ENCODE measurements around the gene DRD4. TPM values are rescaled to one million over a fixed set of nuclear protein-coding genes. Genes with fewer than 3 reads are reported as not detected.

DRD4 gene
- total and polyA plus RNA-seq, 9 of the 15 experiments (the other 6 are each of a cell fraction or from before 2014, with no cell fraction given) = 0.04 to 0.95 (median 0.21) TPM; not detected in 5

GRCh38 chr11:615504-616319 is 21.4 kb upstream of the DRD4 start, which contains the start of gene IRF7 (continued):
- TF ChIP-seq DNMT1 (IDR thresholded peaks at IDR 0.05) (no peak), XRCC5 (IDR thresholded peaks at IDR 0.05; ENCODE audit: low read depth, low read length) (no peak), HES1 (IDR thresholded peaks at IDR 0.05; ENCODE audit: low read depth) (no peak), NUFIP1 (IDR thresholded peaks at IDR 0.05; ENCODE audit: partially characterized antibody) (no peak), ESRRB (CRISPR knock-in tag; IDR thresholded peaks at IDR 0.05; ENCODE audit: borderline replicate concordance) (no peak), MTA3 (IDR thresholded peaks at IDR 0.05; ENCODE audit: borderline replicate concordance) (peak; percentile 93), CAMTA2 (CRISPR knock-in tag; conservative IDR thresholded peaks at IDR 0.05) (no peak), PHF8 (IDR thresholded peaks at IDR 0.05; ENCODE audit: borderline replicate concordance, low read length) (peak; percentile 74; the same call in 1 of the 2 replicates), SAFB (IDR thresholded peaks at IDR 0.05; ENCODE audit: borderline replicate concordance, low read depth, low read length) (no peak), FOSL1 (tag; conservative IDR thresholded peaks at IDR 0.05) (no peak), BRD4 (IDR thresholded peaks at IDR 0.05) (no peak), ZNF551 (CRISPR knock-in tag; IDR thresholded peaks at IDR 0.05) (no peak), ZNF282 (CRISPR knock-in tag; IDR thresholded peaks at IDR 0.05) (no peak), NBN (IDR thresholded peaks at IDR 0.05; ENCODE audit: low read depth) (no peak), NR2C2 (CRISPR knock-in tag; IDR thresholded peaks at IDR 0.05) (no peak), NR2C2 (tag; IDR thresholded peaks at IDR 0.05) (0 out of 2 replicates have a peak, but pooled peaks have one; percentile 19), ZNF354B (CRISPR knock-in tag; IDR thresholded peaks at IDR 0.05) (no peak), POLR2B (IDR thresholded peaks at IDR 0.05; ENCODE audit: low read depth, partially characterized antibody) (peak; percentile 68), SREBF2 (CRISPR knock-in tag; IDR thresholded peaks at IDR 0.05) (no peak), ZNF384 (IDR thresholded peaks at IDR 0.05; ENCODE audit: low read depth, low read length) (no peak), SMARCA4 (IDR thresholded peaks at IDR 0.05) (no peak), MEF2D (tag; conservative IDR thresholded peaks at IDR 0.05; ENCODE audit: low read depth) (no peak), TBP (optimal IDR thresholded peaks at IDR 0.05; ENCODE audit: low read depth, low read length) (peak; percentile 73), POLR2A (conservative IDR thresholded peaks at IDR 0.05) (peak; percentile 81), TCF3 (CRISPR knock-in tag; IDR thresholded peaks at IDR 0.05) (no peak), HDAC2 (IDR thresholded peaks at IDR 0.05) (no peak), CREB1 (IDR thresholded peaks at IDR 0.05) (peak; percentile 40; the same call in 1 of the 2 replicates), CREB1 (CRISPR knock-in tag; IDR thresholded peaks at IDR 0.05) (peak; percentile 53; the same call in 1 of the 2 replicates), SNIP1 (IDR thresholded peaks at IDR 0.05; ENCODE audit: low read depth) (no peak), HDAC8 (tag; IDR thresholded peaks at IDR 0.05) (no peak), POLR2H (tag; IDR thresholded peaks at IDR 0.05; ENCODE audit: low read depth) (peak; percentile 75), ZNF584 (CRISPR knock-in tag; IDR thresholded peaks at IDR 0.05; ENCODE audit: low read depth) (no peak), IFI16 (CRISPR knock-in tag; IDR thresholded peaks at IDR 0.05) (no peak)
- TF ChIP-seq, protein P1, sequence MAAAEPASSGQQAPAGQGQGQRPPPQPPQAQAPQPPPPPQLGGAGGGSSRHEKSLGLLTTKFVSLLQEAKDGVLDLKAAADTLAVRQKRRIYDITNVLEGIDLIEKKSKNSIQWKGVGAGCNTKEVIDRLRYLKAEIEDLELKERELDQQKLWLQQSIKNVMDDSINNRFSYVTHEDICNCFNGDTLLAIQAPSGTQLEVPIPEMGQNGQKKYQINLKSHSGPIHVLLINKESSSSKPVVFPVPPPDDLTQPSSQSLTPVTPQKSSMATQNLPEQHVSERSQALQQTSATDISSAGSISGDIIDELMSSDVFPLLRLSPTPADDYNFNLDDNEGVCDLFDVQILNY (CRISPR knock-in tag; IDR thresholded peaks at IDR 0.05) = no peak
